NCI-H748 treated with DMSO at 0.1 percent for 48 hours (cell line): Measurements from ENCODE around the gene TDP2.
A peak's percentile ranks its signal among the peaks of the same experiment; 100 is the strongest.

Source experiments
- DNase-seq: peaks from one replicate; lab custom pipeline; 2025; lab: John Stamatoyannopoulos, UW

The TDP2 gene

GRCh38 chr6:24666641-24667377 is at the start of gene TDP2, which contains the start of gene ACOT13:
Gene TDP2, minus strand, starts transcription at chr6:24666899. Its CDS starts 37 bp downstream, at chr6:24666862.
Gene ACOT13, plus strand, starts transcription at chr6:24667077. Its CDS starts 187 bp downstream, at chr6:24667264.
- peak; percentile 84 for DNase-seq

- DNase-seq: no peak
These were observed 44.0 kb upstream of the TDP2 start for GRCh38 chr6:24710519-24711303.

- DNase-seq: no peak
These were observed 42.5 kb upstream of the TDP2 start for GRCh38 chr6:24709014-24709711.

- DNase-seq: no peak
These were observed 41.9 kb upstream of the TDP2 start for GRCh38 chr6:24708612-24709011.

- no peak for DNase-seq
These were observed 37.8 kb upstream of the TDP2 start for GRCh38 chr6:24704468-24704867.

GRCh38 chr6:24702720-24703282 is 36.1 kb upstream of the TDP2 start:
- DNase-seq: no peak

- no peak for DNase-seq
These were observed 33.0 kb upstream of the TDP2 start for GRCh38 chr6:24699521-24700359.

- no peak for DNase-seq
These were observed 29.4 kb upstream of the TDP2 start for GRCh38 chr6:24696097-24696496.

- DNase-seq: peak; percentile 67
These were observed 28.9 kb upstream of the TDP2 start for GRCh38 chr6:24695635-24696034.

- DNase-seq: no peak
These were observed 27.5 kb upstream of the TDP2 start for GRCh38 chr6:24694198-24694597.

- no peak for DNase-seq
These were observed 26.3 kb upstream of the TDP2 start for GRCh38 chr6:24692848-24693592.

GRCh38 chr6:24692415-24692814 is 25.7 kb upstream of the TDP2 start:
- no peak for DNase-seq

GRCh38 chr6:24692003-24692402 is 25.3 kb upstream of the TDP2 start:
- no peak for DNase-seq

- DNase-seq: no peak
These were observed 24.9 kb upstream of the TDP2 start for GRCh38 chr6:24691550-24691949.

- DNase-seq: no peak
These were observed 23.9 kb upstream of the TDP2 start for GRCh38 chr6:24690593-24690992.

- no peak for DNase-seq
These were observed 23.3 kb upstream of the TDP2 start for GRCh38 chr6:24689964-24690363.

- no peak for DNase-seq
These were observed 20.2 kb upstream of the TDP2 start for GRCh38 chr6:24686946-24687345.

GRCh38 chr6:24686408-24686807 is 19.7 kb upstream of the TDP2 start:
- DNase-seq: no peak

GRCh38 chr6:24683297-24684296 is 16.9 kb upstream of the TDP2 start:
- no peak for DNase-seq
